WTC11 (cell line): ENCODE results near the gene DIP2A.

Experiments used
- NFYB ChIP-seq: sonication (generic); formaldehyde crosslinking; conservative IDR thresholded peaks from 2 replicates; pipeline ENCODE4 v1.8.0; 2022; ENCODE audit warnings: low read depth, missing genetic modification reagents
- NR3C1 ChIP-seq: sonication (generic); formaldehyde crosslinking; conservative IDR thresholded peaks from 2 replicates; pipeline ENCODE4 v1.8.1; 2023; ENCODE audit warnings: low read depth, mild to moderate bottlenecking, missing genetic modification reagents
- STAT6 ChIP-seq: sonication (generic); formaldehyde crosslinking; conservative IDR thresholded peaks from 2 replicates; pipeline ENCODE4 v1.8.1; 2023; ENCODE audit warnings: mild to moderate bottlenecking, low read depth, missing genetic modification reagents, moderate library complexity
- USF1 ChIP-seq: sonication (generic); formaldehyde crosslinking; IDR thresholded peaks from 2 replicates; pipeline ENCODE4 v1.8.0; 2022; ENCODE audit warnings: mild to moderate bottlenecking, missing genetic modification reagents
- USF2 ChIP-seq: sonication (generic); formaldehyde crosslinking; IDR thresholded peaks from 2 replicates; pipeline ENCODE4 v1.8.1; 2023; ENCODE audit warnings: mild to moderate bottlenecking, missing genetic modification reagents, moderate library complexity
- ZNF232 ChIP-seq: sonication (generic); formaldehyde crosslinking; IDR thresholded peaks from 2 replicates; pipeline ENCODE4 v1.8.0; 2022; ENCODE audit warnings: mild to moderate bottlenecking, missing genetic modification reagents
- ZNF423 ChIP-seq: fragments of 250-450 bp; sonication (Bioruptor Pico); IDR thresholded peaks from 2 replicates; pipeline ENCODE4 v2.1.2; 2022; ENCODE audit warnings: mild to moderate bottlenecking, moderate library complexity
- TF ChIP-seq, protein P1 (sequence below): fragments of 200-600 bp; IDR thresholded peaks from 2 replicates; pipeline ENCODE4 v1.8.0; 2022; ENCODE audit warnings: antibody characterized with exemption

DNA sequence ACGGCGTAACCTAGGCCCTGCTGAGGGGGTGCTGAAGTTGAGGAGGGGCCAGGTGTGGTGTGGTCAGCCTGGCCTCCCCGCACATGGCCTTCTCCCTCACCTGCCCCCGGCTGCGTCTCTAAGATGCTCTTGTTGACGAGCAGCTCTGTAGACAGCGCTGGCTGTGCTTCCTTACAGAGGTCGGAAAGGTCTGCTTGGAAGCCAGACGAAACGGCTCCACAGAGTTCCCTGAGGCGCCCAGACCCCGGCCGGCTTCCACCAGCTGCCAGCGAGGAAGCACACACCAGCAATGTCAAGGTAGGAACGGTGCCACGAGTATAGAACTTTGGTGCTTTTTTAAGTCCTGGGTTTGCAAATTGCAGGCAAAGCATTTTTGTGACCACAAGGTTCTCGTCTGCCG, 18.8 kb upstream of the DIP2A start:
- TF ChIP-seq, protein P1, sequence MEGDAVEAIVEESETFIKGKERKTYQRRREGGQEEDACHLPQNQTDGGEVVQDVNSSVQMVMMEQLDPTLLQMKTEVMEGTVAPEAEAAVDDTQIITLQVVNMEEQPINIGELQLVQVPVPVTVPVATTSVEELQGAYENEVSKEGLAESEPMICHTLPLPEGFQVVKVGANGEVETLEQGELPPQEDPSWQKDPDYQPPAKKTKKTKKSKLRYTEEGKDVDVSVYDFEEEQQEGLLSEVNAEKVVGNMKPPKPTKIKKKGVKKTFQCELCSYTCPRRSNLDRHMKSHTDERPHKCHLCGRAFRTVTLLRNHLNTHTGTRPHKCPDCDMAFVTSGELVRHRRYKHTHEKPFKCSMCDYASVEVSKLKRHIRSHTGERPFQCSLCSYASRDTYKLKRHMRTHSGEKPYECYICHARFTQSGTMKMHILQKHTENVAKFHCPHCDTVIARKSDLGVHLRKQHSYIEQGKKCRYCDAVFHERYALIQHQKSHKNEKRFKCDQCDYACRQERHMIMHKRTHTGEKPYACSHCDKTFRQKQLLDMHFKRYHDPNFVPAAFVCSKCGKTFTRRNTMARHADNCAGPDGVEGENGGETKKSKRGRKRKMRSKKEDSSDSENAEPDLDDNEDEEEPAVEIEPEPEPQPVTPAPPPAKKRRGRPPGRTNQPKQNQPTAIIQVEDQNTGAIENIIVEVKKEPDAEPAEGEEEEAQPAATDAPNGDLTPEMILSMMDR, result no peak
- no peak for TF ChIP-seq USF2
- TF ChIP-seq USF1 (CRISPR knock-in tag), result no peak
- TF ChIP-seq ZNF232 (CRISPR knock-in tag), result no peak
- TF ChIP-seq STAT6, result no peak
- no peak for TF ChIP-seq NFYB
- TF ChIP-seq ZNF423, result no peak
- no peak for TF ChIP-seq NR3C1
